Left cardiac atrium (tissue), 4 donors: ENCODE results near the gene KATNAL1. TPM values are rescaled to one million over a fixed set of nuclear protein-coding genes. Genes with fewer than 3 reads are reported as not detected.
A peak's percentile ranks its signal among the peaks of the same experiment; 100 is the strongest.

Experiments
- ATAC-seq, 2 donors: fragments of 200-7000 bp; cut with Tn5 transposase; one replicate each; pipeline ENCODE4 v1.9.1; 2020; ENCODE audit warnings: mild to moderate bottlenecking in 2 of 2, moderate library complexity in 2 of 2
- DNase-seq: peaks from one replicate; pipeline ENCODE4 v3.0.0-alpha.2; 2020
- intact Hi-C, 2 donors: fragments of 100-400 bp; cut with DNase I; formaldehyde crosslinking; loops; one replicate each; pipeline versions ENCODE4 v1.14.1 to v1.15.1; 2022 to 2023
- total RNA-seq, 2 donors: library from RNA; stranded (reverse); fragmentation: NEBNext Ultra II Directional; extraction: Animal tissue kit (Norgen Biotek cat#: 25700); gene quantifications; one replicate each; pipeline ENCODE4 v1.2.1, GENCODE V29; 2021
- donor health status: DM: no; HTN: yes; CAD: no.
- donor health status: DM: no; HTN: yes; CAD: no; lungs with severe emphysema.
- donor health status: DM: yes; HTN: yes; CAD: no.
- donor health status: Dilated cardiomyopathy.

The KATNAL1 gene
- total RNA-seq, 2 donors from 2014 or later: 41.9 to 42.1 TPM

DNA sequence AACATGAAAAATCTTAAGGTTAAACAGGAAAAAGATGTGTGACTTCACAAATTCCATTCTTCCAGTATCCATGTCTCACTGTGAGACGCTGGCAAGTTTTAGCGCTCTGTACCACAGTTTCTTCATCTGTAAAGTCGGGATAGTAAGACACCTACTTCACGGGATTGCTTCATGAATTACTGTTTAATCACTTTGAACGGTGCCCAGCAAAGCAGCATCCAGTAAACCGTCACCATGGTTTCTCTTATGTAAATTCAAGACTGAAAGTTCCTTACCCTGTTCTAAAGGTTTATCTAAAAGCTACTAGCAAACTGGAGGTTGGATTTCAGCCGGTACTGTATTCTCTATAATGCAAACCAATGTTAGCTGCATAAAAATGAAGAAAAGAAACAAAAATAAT lies 53.5 kb downstream of the KATNAL1 start:
- intact Hi-C loops: no loop called here
- no peak for ATAC-seq

DNA sequence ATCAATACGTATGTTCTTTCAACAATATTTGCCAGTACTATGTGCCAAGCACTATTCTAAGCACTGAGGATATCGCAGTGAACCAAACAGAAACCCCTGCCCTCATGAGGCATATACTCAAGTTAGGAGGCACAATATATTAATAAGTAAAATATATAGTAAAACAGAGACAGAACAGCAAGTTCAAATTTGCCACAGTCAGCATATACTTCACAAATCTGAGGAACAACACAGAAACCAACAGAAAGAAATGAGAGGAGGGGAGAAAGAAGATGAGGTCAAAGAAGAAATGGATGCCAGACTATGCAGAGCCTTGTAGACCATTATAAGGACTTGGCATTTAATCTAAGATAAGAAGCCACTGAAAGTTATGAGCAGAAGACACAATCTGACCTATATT lies 59.9 kb downstream of the KATNAL1 start:
- DNase-seq (no peak), ATAC-seq (no peak)
- intact Hi-C loops: no loop called here

More for the DNA sequence above, 53.5 kb downstream of the KATNAL1 start:
- DNase-seq: no peak

GRCh38 chr13:30241532-30241931 lies 65.8 kb downstream of the KATNAL1 start:
- DNase-seq: no peak
- intact Hi-C loops: no loop called here
- ATAC-seq: peak; percentile 14 to 50

- intact Hi-C loops: no loop called here
- no peak for ATAC-seq
Observed at GRCh38 chr13:30240608-30241007, 66.7 kb downstream of the KATNAL1 start.

GRCh38 chr13:30235216-30235615 lies 72.1 kb downstream of the KATNAL1 start:
- no peak for ATAC-seq
- intact Hi-C loops: no loop called here
- no peak for DNase-seq

More at GRCh38 chr13:30240608-30241007, 66.7 kb downstream of the KATNAL1 start:
- no peak for DNase-seq

DNA sequence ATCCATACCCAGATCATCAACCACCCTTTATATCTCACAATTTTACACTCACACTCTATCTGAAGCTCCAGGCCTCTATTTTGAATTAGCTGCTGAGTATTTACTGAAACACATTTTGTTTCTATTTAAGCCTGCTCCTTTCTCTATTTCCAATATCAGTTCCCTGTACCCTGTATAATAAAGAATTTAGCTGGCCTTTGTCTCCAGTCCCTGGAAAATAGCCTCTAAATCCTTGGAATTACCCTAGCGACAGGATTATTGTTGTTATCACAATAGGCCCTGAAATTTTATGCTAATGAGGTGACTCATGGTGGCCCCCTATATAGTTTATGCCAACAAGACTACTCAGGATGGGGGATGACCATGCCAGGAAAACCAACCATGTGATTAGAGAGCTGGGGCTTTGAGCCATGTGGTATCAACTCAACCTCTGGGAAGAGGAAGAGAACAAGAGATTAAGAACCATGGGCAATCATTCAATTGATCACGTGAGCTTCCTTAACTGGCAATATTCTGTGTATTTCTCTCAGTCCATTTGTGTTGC lies 72.7 kb downstream of the KATNAL1 start:
- intact Hi-C loops: no loop called here
- ATAC-seq (no peak), DNase-seq (no peak)

GRCh38 chr13:30224732-30225131 lies 82.6 kb downstream of the KATNAL1 start:
- no peak for ATAC-seq
- intact Hi-C loops: no loop called here
- DNase-seq: no peak

DNA sequence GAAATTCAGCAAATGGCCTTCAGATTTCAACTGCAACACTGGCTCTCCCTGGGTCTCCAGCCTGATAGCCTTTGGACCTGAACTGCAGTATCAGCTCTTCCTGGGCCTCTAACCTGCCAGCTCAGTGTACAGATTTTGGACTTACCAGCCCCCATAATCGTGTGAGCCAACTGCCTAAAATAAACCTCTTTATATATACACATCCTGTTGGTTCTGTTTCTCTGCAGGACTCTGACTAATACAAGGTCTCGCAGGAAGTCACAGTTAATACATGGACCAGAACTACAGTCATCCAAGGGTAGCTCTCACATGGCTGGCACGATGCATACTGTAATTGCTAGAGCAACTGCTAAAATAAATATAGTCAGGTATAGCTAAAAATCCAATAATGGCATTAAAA lies 85.1 kb downstream of the KATNAL1 start:
- no peak for ATAC-seq
- intact Hi-C loops: no loop called here

GRCh38 chr13:30216111-30216510 lies 91.2 kb downstream of the KATNAL1 start:
- intact Hi-C loops: no loop called here
- ATAC-seq (no peak), DNase-seq (no peak)

More for the DNA sequence above, 85.1 kb downstream of the KATNAL1 start:
- DNase-seq: no peak

DNA sequence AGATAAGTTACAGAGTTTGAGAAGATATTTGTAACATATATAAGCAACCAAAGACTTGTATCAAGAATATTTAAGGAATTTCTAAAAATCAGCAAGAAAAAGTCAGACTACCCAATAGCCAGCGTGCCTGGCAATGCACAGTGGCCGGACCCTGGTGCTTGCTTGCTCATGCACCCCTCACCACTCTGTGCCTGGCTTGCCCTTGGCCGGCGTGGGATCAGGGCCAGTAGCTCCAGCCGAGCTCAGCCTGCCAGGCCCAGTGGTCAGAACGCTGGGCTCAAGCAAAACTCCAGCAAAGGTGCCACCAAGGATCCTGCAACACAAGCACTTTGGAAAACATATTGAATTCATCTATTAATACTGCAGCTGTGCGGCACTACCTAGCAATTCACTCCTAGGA lies 95.1 kb downstream of the KATNAL1 start:
- ATAC-seq (no peak), DNase-seq (no peak)
- intact Hi-C loops: no loop called here

DNA sequence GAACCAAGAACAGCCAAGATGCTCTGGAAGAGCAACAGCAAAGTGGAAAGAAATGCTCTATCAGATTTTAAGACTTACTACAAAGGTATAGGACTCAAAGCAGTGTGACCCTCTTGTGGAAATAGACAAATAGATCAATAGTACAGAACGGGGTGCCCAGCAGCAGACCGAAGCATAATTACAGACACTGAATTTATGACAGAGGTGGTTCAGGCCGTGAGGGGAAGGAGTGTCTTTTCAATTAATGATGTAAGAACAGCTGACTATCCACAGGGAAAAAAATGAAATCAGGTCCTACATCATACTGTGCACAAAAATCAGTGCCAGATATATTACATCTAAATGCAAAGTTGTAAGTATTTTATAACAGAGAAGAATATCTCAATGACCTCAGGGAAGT lies 95.6 kb downstream of the KATNAL1 start:
- intact Hi-C loops: no loop called here
- ATAC-seq: no peak

DNA sequence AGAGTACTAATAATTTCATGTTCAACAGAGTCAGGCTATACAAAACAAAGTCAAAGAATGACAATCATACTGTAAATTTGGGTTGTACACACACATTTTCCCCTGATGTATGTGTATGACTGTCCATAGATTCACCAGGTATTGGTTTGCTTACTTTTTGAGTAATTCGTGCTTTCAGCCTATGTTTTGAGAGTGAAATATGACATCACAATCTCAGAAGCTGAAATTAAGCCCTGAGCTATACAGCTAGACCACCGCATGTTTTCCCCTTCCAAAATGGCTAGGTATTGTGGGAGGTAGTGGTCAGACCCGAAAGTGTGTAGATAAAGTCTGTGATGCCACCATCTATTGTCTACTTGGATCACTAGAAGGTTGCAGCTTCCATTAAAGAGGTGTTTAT lies 102.8 kb downstream of the KATNAL1 start:
- no peak for DNase-seq
- intact Hi-C loops: no loop called here
- ATAC-seq: no peak

More for the DNA sequence above, 95.6 kb downstream of the KATNAL1 start:
- no peak for DNase-seq

DNA sequence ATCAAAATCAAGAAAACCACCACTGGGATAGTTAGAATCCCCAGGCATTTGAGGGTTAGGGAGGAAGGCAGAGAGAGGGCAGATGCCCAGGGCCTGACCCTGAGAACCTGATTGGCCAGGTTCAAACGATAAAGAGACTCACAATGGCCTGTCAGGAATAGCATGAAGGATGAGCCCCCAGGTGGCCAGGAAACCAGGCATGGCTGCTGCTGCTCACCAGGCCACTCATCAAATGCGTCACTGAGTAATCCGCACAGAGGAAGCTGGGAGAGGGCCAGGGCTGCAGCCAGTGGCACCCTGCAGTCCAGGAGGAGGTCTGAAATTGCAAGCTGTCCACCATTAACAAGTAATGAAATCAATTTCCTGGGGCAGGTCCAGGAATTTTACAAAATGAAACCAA lies 111.3 kb downstream of the KATNAL1 start:
- intact Hi-C loops: no loop called here
- DNase-seq (no peak), ATAC-seq (peak in 1 of 2 donors; percentile 22)

- intact Hi-C loops: no loop called here
- ATAC-seq: no peak
- DNase-seq: no peak
Observed at GRCh38 chr13:30194906-30195305, 112.4 kb downstream of the KATNAL1 start.

DNA sequence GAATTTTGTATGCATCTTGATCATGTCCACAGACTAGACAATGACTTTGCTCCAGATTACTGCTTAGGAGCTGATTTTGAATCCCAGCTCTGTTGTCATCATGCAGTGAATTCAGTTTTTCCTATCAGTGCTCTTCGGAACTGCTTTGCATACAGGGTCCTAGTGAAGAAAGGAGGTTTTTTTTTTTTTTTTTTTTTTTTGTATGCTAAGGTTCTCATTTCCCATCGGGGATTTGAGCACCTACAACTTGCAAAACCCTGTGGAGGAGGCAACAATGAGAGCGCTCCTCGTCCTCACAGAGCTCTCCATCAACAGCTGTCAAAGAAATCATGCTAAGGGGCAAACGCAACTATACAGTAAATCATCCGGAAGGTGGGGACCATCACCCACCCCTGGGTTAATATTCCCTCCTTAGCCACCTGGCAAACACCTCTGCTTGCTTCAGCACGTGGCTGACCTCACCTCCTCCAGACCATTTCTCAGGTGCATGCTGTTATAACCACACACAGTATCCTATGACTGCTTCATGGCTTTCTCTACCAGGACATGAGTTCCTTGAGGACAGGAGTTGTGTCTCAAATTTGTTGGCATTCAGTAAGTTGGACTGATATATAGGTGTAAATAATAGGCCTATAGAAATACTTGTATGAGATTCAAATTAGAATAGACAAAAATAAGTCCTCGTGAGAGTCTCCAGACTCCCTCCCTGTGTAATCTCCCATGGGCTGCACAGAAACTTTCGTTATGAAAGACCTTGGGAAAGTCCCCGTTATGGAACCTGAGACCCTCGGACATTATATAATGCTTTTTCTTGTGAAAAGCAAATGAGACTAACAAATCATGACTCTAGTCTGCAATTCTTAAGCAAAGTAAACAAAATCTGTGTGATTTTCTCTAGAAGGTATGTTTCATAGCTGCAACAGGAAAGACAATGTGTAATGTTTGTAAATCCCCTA lies 113.8 kb downstream of the KATNAL1 start:
- ATAC-seq: no peak
- no peak for DNase-seq
- intact Hi-C loops: no loop called here

- DNase-seq: no peak
Observed at GRCh38 chr13:30192320-30193093, 114.8 kb downstream of the KATNAL1 start.

DNA sequence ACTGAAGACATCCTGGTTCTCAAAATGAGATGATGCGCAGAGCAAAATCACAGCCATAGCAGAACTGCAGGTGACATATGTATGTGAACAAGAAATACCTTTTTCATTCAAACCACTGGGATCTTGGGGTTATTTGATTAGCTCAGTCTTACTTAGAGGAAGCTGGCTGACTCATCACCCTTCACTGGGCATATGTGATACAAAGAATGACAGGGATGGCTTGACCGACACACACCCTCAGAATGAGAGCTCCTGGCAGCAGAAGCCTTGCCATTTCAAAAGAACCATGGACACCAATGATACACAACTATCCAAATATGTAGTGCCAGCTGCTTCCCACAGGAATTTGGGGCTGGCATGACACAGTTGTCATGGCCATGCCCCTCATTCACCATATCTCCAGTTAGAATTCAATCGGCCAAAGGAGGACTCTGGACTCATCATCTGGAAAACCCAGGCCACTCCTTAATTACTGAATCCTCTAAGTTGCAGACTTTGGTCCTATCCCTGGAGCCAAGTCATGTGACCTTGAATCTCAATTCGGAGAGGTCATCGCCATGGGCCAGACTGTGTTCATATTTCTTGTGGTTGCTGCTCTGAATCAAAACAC lies 115.8 kb downstream of the KATNAL1 start:
- DNase-seq (no peak), ATAC-seq (no peak)
- intact Hi-C loops: no loop called here

More at GRCh38 chr13:30192320-30193093, 114.8 kb downstream of the KATNAL1 start:
- intact Hi-C loops: no loop called here
- no peak for ATAC-seq

- intact Hi-C loops: no loop called here
- ATAC-seq (no peak), DNase-seq (no peak)
Observed at GRCh38 chr13:30186634-30187415, 120.5 kb downstream of the KATNAL1 start.
